ENCODE results near the gene NPIPB8.
"Not testable (repeated sequence)": the region's sequence is repeated elsewhere in the genome, so short reads cannot be mapped to it uniquely, and the experiment has no call there.

Gene NPIPB8

GRCh38 chr16:28636093-28636823 is 1.6 kb upstream of the NPIPB8 start:
- not testable (repeated sequence) for DNase-seq

- not testable (repeated sequence) for DNase-seq
Observed at GRCh38 chr16:28638359-28638758, 494 bp downstream of the NPIPB8 start.

- not testable (repeated sequence) for DNase-seq
Observed at GRCh38 chr16:28639959-28640358, 2.1 kb downstream of the NPIPB8 start.

- not testable (repeated sequence) for DNase-seq
Observed at GRCh38 chr16:28666264-28666663, 28.4 kb downstream of the NPIPB8 start.

- DNase-seq, result not testable (repeated sequence)
Observed at GRCh38 chr16:28667480-28667879, 29.6 kb downstream of the NPIPB8 start.

- DNase-seq, result not testable (repeated sequence)
Observed at GRCh38 chr16:28668199-28668598, 30.3 kb downstream of the NPIPB8 start.

- not testable (repeated sequence) for DNase-seq
Observed at GRCh38 chr16:28688327-28688952, 50.6 kb downstream of the NPIPB8 start.

GRCh38 chr16:28689425-28689824 is 51.6 kb downstream of the NPIPB8 start:
- not testable (repeated sequence) for DNase-seq

GRCh38 chr16:28691722-28692121 is 53.9 kb downstream of the NPIPB8 start:
- not testable (repeated sequence) for DNase-seq

GRCh38 chr16:28693257-28693950 is 55.5 kb downstream of the NPIPB8 start:
- DNase-seq, result not testable (repeated sequence)

- not testable (repeated sequence) for DNase-seq
Observed at GRCh38 chr16:28699792-28700191, 61.9 kb downstream of the NPIPB8 start.

GRCh38 chr16:28700349-28700748 is 62.5 kb downstream of the NPIPB8 start:
- not testable (repeated sequence) for DNase-seq

- DNase-seq, result not testable (repeated sequence)
Observed at GRCh38 chr16:28701384-28701783, 63.5 kb downstream of the NPIPB8 start.

- DNase-seq, result not testable (repeated sequence)
Observed at GRCh38 chr16:28704246-28704645, 66.4 kb downstream of the NPIPB8 start.
